OCI-LY3 (cell line): ENCODE measurements around the gene TRAT1.

Experiments used
- EZH2phosphoT487 ChIP-seq: fragments of 200-600 bp; shearing (Covaris generic); IDR thresholded peaks from 2 replicates; pipeline ENCODE4 v1.6.1; 2018; ENCODE audit warnings: antibody characterized with exemption, mixed run types, low read depth
- TF ChIP-seq, protein P1 (sequence below): fragments of 200-600, 300-600 bp; sonication (generic); IDR thresholded peaks from 2 replicates; pipeline ENCODE4 v1.5.1; 2014; ENCODE audit warnings: antibody characterized with exemption, low read length, low read depth

- TF ChIP-seq, protein P1, sequence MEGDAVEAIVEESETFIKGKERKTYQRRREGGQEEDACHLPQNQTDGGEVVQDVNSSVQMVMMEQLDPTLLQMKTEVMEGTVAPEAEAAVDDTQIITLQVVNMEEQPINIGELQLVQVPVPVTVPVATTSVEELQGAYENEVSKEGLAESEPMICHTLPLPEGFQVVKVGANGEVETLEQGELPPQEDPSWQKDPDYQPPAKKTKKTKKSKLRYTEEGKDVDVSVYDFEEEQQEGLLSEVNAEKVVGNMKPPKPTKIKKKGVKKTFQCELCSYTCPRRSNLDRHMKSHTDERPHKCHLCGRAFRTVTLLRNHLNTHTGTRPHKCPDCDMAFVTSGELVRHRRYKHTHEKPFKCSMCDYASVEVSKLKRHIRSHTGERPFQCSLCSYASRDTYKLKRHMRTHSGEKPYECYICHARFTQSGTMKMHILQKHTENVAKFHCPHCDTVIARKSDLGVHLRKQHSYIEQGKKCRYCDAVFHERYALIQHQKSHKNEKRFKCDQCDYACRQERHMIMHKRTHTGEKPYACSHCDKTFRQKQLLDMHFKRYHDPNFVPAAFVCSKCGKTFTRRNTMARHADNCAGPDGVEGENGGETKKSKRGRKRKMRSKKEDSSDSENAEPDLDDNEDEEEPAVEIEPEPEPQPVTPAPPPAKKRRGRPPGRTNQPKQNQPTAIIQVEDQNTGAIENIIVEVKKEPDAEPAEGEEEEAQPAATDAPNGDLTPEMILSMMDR, result no peak
- TF ChIP-seq EZH2phosphoT487, result no peak
Measured at GRCh38 chr3:108894981-108895380, 72.4 kb downstream of the TRAT1 start.
